HEK293 (cell line): Measurements from ENCODE around the gene KIAA1671.
"Not testable (repeated sequence)": the region's sequence is repeated elsewhere in the genome, so short reads cannot be mapped to it uniquely, and the experiment has no call there.

ENCODE experiments used
- CTCF ChIA-PET: fragments of 350-600 bp; formaldehyde crosslinking; extraction: SDS; loops from one replicate; lab custom pipeline; 2021; ENCODE audit warnings: antibody characterized with exemption; lab: Yijun Ruan, JAX
- POLR2A ChIA-PET: fragments of 300-600 bp; formaldehyde crosslinking; extraction: SDS; loops from one replicate; lab custom pipeline; 2020; ENCODE audit warnings: antibody characterized with exemption, inconsistent platforms; lab: Yijun Ruan, JAX
- H3K27ac ChIP-seq: fragments of 200-500 bp; sonication (Bioruptor generic); 2 replicates; pipeline ENCODE4 v1.5.1; 2014; ENCODE audit warnings: low read depth, low read length, control low read depth, inconsistent platforms; ENCODE audit errors: extremely low read depth
- H3K36me3 ChIP-seq, 2 experiments: fragments of 200-500 bp in 1 of 2; sonication (Bioruptor generic) in 1 of 2; 1 replicate in 1 of 2; 2 replicates in 1 of 2; pipeline ENCODE4 v1.5.1; 2014 to 2017; ENCODE audit warnings: inconsistent platforms in 2 of 2, low read length in 2 of 2; ENCODE audit not compliant: control insufficient read depth in 2 of 2, insufficient read depth in 1 of 2
- H3K4me1 ChIP-seq: fragments of 200-500 bp; sonication (Bioruptor generic); 2 replicates; pipeline ENCODE4 v1.5.1; 2014; ENCODE audit warnings: mild to moderate bottlenecking, low read length, inconsistent platforms; ENCODE audit not compliant: control insufficient read depth, insufficient read depth
- H3K4me3 ChIP-seq: 2 replicates; pipeline ENCODE4 v1.5.1; 2011; ENCODE audit warnings: low read depth, mild to moderate bottlenecking, control low read depth, low read length, moderate library complexity
- H3K9me3 ChIP-seq: fragments of 200-500 bp; sonication (Bioruptor generic); 2 replicates; pipeline ENCODE4 v1.5.1; 2014; ENCODE audit warnings: low read depth, low read length, inconsistent platforms; ENCODE audit not compliant: control insufficient read depth, insufficient read depth
- FEZF1 ChIP-seq: fragments of 450-650 bp; formaldehyde crosslinking; IDR thresholded peaks from 2 replicates; pipeline ENCODE4 v1.5.1; 2016; ENCODE audit warnings: missing biosample characterization, missing genetic modification characterization
- KLF10 ChIP-seq: fragments of 450-650 bp; IDR thresholded peaks from 2 replicates; pipeline ENCODE4 v1.5.1; 2018; ENCODE audit warnings: missing biosample characterization, mild to moderate bottlenecking, missing genetic modification characterization
- KLF16 ChIP-seq: fragments of 450-650 bp; formaldehyde crosslinking; IDR thresholded peaks from 2 replicates; pipeline ENCODE4 v1.5.1; 2017; ENCODE audit warnings: missing biosample characterization, missing genetic modification characterization
- PRDM1 ChIP-seq: fragments of 450-650 bp; formaldehyde crosslinking; IDR thresholded peaks from 2 replicates; pipeline ENCODE4; 2016; ENCODE audit warnings: missing biosample characterization, missing genetic modification characterization
- SCRT1 ChIP-seq: fragments of 450-650 bp; formaldehyde crosslinking; IDR thresholded peaks from 2 replicates; pipeline ENCODE4 v1.5.1; 2016; ENCODE audit warnings: missing biosample characterization, missing genetic modification characterization, borderline replicate concordance
- ZFP3 ChIP-seq: fragments of 450-650 bp; formaldehyde crosslinking; IDR thresholded peaks from 2 replicates; pipeline ENCODE4 v1.5.1; 2016; ENCODE audit warnings: low read depth, missing biosample characterization, missing genetic modification characterization
- ZFP37 ChIP-seq: fragments of 450-650 bp; formaldehyde crosslinking; IDR thresholded peaks from 2 replicates; pipeline ENCODE4 v1.5.1; 2016; ENCODE audit warnings: missing biosample characterization, missing genetic modification characterization
- ZNF114 ChIP-seq: fragments of 450-650 bp; formaldehyde crosslinking; IDR thresholded peaks from 2 replicates; pipeline ENCODE4 v1.5.0; 2017; ENCODE audit warnings: missing biosample characterization, missing genetic modification characterization
- ZNF223 ChIP-seq: fragments of 450-650 bp; formaldehyde crosslinking; IDR thresholded peaks from 2 replicates; pipeline ENCODE4 v1.5.1; 2016; ENCODE audit warnings: missing biosample characterization, missing genetic modification characterization
- ZNF248 ChIP-seq: fragments of 450-650 bp; formaldehyde crosslinking; IDR thresholded peaks from 2 replicates; pipeline ENCODE4 v1.5.1; 2017; ENCODE audit warnings: missing biosample characterization, missing genetic modification characterization
- ZNF366 ChIP-seq: fragments of 450-650 bp; formaldehyde crosslinking; conservative IDR thresholded peaks from 2 replicates; pipeline ENCODE4 v1.5.1; 2016; ENCODE audit warnings: missing biosample characterization, missing genetic modification characterization
- ZNF600 ChIP-seq: fragments of 450-650 bp; formaldehyde crosslinking; IDR thresholded peaks from 2 replicates; pipeline ENCODE4 v1.5.1; 2016; ENCODE audit warnings: missing biosample characterization, missing genetic modification characterization
- ZNF623 ChIP-seq: fragments of 450-650 bp; formaldehyde crosslinking; IDR thresholded peaks from 2 replicates; pipeline ENCODE4 v1.5.1; 2016; ENCODE audit warnings: missing biosample characterization, missing genetic modification characterization
- ZNF658 ChIP-seq: fragments of 450-650 bp; formaldehyde crosslinking; IDR thresholded peaks from 2 replicates; pipeline ENCODE4; 2016; ENCODE audit warnings: missing biosample characterization, missing genetic modification characterization
- ZNF777 ChIP-seq: fragments of 450-650 bp; formaldehyde crosslinking; IDR thresholded peaks from 2 replicates; pipeline ENCODE4 v1.5.1; 2017; ENCODE audit warnings: missing biosample characterization, missing genetic modification characterization, borderline replicate concordance
- ZNF785 ChIP-seq: fragments of 450-650 bp; formaldehyde crosslinking; IDR thresholded peaks from 2 replicates; pipeline ENCODE4 v1.5.1; 2016; ENCODE audit warnings: missing biosample characterization, missing genetic modification characterization
- TF ChIP-seq, protein P1 (sequence below): fragments of 450-650 bp; formaldehyde crosslinking; IDR thresholded peaks from 2 replicates; pipeline ENCODE4 v1.5.1; 2016; ENCODE audit warnings: missing biosample characterization, missing genetic modification characterization, low read depth
- TF ChIP-seq, protein P2 (sequence below): fragments of 450-650 bp; formaldehyde crosslinking; IDR thresholded peaks from 2 replicates; pipeline ENCODE4 v1.5.1; 2016; ENCODE audit warnings: missing biosample characterization, missing genetic modification characterization
- TF ChIP-seq, protein P3 (sequence below): fragments of 450-650 bp; formaldehyde crosslinking; IDR thresholded peaks from 2 replicates; pipeline ENCODE4 v1.5.1; 2017; ENCODE audit warnings: missing biosample characterization, missing genetic modification characterization
- TF ChIP-seq, protein P4 (sequence below): fragments of 450-650 bp; formaldehyde crosslinking; IDR thresholded peaks from 2 replicates; pipeline ENCODE4 v1.5.1; 2017; ENCODE audit warnings: missing biosample characterization, missing genetic modification characterization

The KIAA1671 gene

DNA sequence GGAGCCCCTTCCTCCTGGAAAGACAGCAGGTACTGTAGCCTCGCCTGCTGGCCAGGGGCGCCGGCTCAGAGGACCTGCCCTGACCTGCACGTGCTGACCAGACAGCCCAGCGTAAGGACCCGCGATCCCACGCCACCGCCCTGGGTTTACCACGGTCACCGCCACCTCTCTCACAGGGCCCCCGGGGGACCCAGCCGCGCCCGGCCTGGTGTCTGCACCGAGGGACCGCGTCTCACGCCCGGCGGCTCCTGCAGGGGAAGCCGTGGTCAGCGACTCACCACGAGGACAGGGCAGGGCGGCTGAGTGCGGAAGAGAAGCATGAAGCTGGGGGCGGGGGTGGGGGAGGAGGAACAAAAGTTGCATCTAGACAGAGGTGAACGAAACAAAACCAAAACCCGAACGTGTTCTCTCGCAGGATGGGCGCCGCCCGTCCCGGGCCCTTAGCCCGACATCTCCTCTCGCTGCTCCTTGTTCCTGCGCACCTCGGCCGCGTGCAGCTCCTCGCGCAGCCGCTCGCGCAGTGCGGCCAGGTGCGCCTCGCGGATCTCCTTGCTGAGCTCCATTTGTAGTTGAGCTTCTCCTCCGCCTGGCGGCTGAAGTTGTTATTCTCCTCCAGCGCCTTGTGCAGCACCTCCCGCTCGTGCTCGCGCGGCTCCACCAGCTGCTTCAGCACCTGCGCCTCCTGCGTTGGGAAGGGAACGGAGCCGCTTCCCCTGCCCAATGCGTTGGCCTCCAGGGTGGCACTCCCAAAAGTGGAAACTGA is 226.5 kb downstream of the KIAA1671 start:
- peaks cover 0 to 56% of the 10 kb centered on the region in 2 experiments; a peak in 2 of 3 replicates for H3K36me3 ChIP-seq
- H3K27ac ChIP-seq, H3K4me3 ChIP-seq, H3K4me1 ChIP-seq, POLR2A ChIA-PET, H3K9me3 ChIP-seq: not testable (repeated sequence)
- CTCF ChIA-PET: interaction anchor here (2.8 kb wide), 1 partner anchor 68 kb away, joined by 8 read pairs; no protein-coding TSS in a partner anchor

DNA sequence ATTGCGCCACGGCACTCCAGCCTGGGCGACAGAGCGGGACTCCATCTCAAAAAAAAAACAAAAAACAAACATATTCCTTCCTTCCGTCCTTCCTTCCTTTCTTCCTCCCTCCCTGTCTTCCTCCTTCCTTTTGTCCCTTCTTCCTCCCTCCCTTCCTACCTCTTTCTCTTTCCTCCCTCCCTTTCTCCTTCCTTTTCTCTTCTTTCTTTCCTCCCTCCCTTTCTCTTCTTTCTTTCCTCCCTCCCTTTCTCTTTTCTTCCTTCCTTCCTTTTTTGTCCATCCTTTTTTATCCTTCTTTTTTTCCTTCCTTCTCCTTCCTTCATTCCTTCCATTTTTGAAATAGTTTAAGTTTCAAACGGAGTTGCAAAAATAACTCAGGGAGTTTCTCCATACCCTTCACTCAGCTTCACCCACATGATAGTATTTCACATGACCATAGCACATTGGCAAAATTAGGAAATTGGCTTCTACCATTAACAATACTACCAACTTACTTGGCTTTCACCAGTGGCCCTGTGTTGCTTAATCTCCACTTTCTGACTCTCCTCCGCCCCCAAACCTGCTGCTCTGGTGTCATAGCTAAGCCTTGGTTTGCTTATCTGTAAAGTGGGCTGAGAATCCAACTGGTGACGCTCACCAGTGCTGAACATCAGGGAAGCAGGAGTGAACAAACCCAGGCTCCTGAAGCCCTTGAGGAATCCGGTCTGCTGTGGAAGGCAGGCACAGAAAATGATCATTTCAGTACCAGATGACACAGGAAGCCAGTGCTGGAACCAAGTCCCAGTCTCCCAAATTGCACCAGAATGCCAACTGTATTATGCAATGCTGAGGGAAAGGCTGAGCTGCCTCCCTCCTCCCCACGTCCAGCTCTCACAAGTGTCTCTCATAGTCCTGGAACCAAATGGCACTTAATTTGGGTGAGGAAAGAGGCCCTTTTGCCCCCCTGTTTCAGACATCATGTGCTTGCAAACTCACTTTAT is 229.9 kb downstream of the KIAA1671 start:
- Histone ChIP-seq H3K27ac (no peak overlapping the region), H3K4me3 (no peak overlapping the region), H3K9me3 (no peaks in the 10 kb centered on the region), H3K4me1 (no peaks in the 10 kb centered on the region), H3K36me3 (peaks cover 0 to 50% of the 10 kb centered on the region in 2 experiments; a peak in 2 of 3 replicates)
- ChIA-PET CTCF (interaction anchor here (2.1 kb wide), 1 partner anchor 20 kb away, joined by 13 read pairs; no protein-coding TSS in a partner anchor), POLR2A (interaction anchor here (0.6 kb wide), 1 partner anchor 749 kb away, joined by 9 read pairs; no protein-coding TSS in a partner anchor)
- no peak for TF ChIP-seq ZNF248 (tag by site-specific recombination)
- no peak for TF ChIP-seq KLF10 (tag by site-specific recombination)
- TF ChIP-seq FEZF1 (tag by site-specific recombination): no peak
- TF ChIP-seq ZNF223: no peak
- peak; percentile 88 for TF ChIP-seq PRDM1
- no peak for TF ChIP-seq SCRT1 (tag by site-specific recombination)
- TF ChIP-seq ZNF623 (tag by site-specific recombination): no peak
- no peak for TF ChIP-seq ZFP37 (tag by site-specific recombination)
- TF ChIP-seq, protein P1, sequence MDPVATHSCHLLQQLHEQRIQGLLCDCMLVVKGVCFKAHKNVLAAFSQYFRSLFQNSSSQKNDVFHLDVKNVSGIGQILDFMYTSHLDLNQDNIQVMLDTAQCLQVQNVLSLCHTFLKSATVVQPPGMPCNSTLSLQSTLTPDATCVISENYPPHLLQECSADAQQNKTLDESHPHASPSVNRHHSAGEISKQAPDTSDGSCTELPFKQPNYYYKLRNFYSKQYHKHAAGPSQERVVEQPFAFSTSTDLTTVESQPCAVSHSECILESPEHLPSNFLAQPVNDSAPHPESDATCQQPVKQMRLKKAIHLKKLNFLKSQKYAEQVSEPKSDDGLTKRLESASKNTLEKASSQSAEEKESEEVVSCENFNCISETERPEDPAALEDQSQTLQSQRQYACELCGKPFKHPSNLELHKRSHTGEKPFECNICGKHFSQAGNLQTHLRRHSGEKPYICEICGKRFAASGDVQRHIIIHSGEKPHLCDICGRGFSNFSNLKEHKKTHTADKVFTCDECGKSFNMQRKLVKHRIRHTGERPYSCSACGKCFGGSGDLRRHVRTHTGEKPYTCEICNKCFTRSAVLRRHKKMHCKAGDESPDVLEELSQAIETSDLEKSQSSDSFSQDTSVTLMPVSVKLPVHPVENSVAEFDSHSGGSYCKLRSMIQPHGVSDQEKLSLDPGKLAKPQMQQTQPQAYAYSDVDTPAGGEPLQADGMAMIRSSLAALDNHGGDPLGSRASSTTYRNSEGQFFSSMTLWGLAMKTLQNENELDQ: no peak
- peak; percentile 94 for TF ChIP-seq ZNF366

DNA sequence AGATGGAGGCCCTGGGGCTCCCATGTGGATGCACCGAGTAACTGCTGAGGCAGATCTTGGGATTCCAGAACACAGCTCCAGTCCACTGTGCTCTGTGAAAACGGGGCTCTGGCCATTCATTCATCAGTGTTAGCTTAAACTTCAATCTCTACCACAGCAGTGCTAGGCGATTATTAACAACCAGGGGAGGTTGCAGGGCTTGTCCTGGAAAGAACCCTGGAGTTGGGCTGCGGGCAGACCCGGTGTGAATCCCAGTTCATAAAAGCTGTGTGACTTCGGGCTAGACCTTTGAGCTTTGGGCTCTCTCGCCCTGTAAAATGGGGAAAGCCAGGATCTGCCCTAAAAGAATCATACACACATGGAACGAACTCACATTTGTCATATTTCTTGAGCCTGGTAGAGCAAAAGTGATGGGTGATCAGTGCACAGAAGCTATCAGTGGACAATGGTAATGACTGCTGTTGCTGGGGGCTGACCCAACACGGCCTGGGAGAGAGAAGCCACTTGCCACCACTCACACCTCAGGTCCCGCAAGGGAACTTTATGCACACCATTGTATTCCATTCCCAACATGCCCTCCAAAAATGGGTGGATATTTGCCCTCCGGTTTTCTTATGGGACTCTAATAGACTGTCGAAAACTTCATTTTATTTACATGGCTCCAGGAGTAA is 231.6 kb downstream of the KIAA1671 start:
- H3K36me3 ChIP-seq: peaks cover 0 to 44% of the 10 kb centered on the region in 2 experiments; a peak in 2 of 3 replicates
- CTCF ChIA-PET: interaction anchor here (0.9 to 4.7 kb wide), 3 partner anchors 18 to 52 kb away, joined by 4 to 36 read pairs (median 13); no protein-coding TSS in a partner anchor
- no peak for TF ChIP-seq ZNF600
- no peak for TF ChIP-seq KLF16 (tag by site-specific recombination)
- no peak for TF ChIP-seq ZNF777 (tag by site-specific recombination)
- TF ChIP-seq ZNF223: no peak
- no peak for TF ChIP-seq ZNF785 (tag by site-specific recombination)
- TF ChIP-seq, protein P2, sequence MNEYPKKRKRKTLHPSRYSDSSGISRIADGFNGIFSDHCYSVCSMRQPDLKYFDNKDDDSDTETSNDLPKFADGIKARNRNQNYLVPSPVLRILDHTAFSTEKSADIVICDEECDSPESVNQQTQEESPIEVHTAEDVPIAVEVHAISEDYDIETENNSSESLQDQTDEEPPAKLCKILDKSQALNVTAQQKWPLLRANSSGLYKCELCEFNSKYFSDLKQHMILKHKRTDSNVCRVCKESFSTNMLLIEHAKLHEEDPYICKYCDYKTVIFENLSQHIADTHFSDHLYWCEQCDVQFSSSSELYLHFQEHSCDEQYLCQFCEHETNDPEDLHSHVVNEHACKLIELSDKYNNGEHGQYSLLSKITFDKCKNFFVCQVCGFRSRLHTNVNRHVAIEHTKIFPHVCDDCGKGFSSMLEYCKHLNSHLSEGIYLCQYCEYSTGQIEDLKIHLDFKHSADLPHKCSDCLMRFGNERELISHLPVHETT (tag by site-specific recombination): no peak
- no peak for TF ChIP-seq ZFP3 (tag by site-specific recombination)
- TF ChIP-seq, protein P3, sequence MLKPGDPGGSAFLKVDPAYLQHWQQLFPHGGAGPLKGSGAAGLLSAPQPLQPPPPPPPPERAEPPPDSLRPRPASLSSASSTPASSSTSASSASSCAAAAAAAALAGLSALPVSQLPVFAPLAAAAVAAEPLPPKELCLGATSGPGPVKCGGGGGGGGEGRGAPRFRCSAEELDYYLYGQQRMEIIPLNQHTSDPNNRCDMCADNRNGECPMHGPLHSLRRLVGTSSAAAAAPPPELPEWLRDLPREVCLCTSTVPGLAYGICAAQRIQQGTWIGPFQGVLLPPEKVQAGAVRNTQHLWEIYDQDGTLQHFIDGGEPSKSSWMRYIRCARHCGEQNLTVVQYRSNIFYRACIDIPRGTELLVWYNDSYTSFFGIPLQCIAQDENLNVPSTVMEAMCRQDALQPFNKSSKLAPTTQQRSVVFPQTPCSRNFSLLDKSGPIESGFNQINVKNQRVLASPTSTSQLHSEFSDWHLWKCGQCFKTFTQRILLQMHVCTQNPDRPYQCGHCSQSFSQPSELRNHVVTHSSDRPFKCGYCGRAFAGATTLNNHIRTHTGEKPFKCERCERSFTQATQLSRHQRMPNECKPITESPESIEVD: no peak
- no peak for TF ChIP-seq ZNF658 (tag by site-specific recombination)
- TF ChIP-seq, protein P4, sequence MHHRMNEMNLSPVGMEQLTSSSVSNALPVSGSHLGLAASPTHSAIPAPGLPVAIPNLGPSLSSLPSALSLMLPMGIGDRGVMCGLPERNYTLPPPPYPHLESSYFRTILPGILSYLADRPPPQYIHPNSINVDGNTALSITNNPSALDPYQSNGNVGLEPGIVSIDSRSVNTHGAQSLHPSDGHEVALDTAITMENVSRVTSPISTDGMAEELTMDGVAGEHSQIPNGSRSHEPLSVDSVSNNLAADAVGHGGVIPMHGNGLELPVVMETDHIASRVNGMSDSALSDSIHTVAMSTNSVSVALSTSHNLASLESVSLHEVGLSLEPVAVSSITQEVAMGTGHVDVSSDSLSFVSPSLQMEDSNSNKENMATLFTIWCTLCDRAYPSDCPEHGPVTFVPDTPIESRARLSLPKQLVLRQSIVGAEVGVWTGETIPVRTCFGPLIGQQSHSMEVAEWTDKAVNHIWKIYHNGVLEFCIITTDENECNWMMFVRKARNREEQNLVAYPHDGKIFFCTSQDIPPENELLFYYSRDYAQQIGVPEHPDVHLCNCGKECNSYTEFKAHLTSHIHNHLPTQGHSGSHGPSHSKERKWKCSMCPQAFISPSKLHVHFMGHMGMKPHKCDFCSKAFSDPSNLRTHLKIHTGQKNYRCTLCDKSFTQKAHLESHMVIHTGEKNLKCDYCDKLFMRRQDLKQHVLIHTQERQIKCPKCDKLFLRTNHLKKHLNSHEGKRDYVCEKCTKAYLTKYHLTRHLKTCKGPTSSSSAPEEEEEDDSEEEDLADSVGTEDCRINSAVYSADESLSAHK (tag by site-specific recombination): no peak
- TF ChIP-seq ZNF114 (tag by site-specific recombination): no peak

More for the DNA sequence above, 231.6 kb downstream of the KIAA1671 start:
- Histone ChIP-seq H3K4me1 (no peaks in the 10 kb centered on the region), H3K4me3 (no peak overlapping the region), H3K27ac (no peak overlapping the region), H3K9me3 (no peaks in the 10 kb centered on the region)
- POLR2A ChIA-PET: interaction anchor here (0.6 kb wide), 1 partner anchor 223 kb away, joined by 3 read pairs; no protein-coding TSS in a partner anchor
